Fibroblast of peridontal ligament (primary cell): ENCODE measurements around the gene PRKCE.

Source experiments
- DNase-seq: peaks from one replicate; pipeline ENCODE4 v3.0.0-alpha.2; 2010; ENCODE audit errors: extremely low read depth

The PRKCE gene

GRCh38 chr2:46073540-46074046, 422.1 kb downstream of the PRKCE start:
- DNase-seq, result peak; percentile 98

- DNase-seq, result no peak
These were observed 423.0 kb downstream of the PRKCE start for GRCh38 chr2:46074501-46074900.

- DNase-seq, result peak; percentile 60
These were observed 424.4 kb downstream of the PRKCE start for GRCh38 chr2:46075848-46076247.

- DNase-seq, result peak; percentile 88
These were observed 424.8 kb downstream of the PRKCE start for GRCh38 chr2:46076251-46076650.

- DNase-seq, result peak; percentile 48
These were observed 425.4 kb downstream of the PRKCE start for GRCh38 chr2:46076875-46077274.

GRCh38 chr2:46077522-46078107, 426.1 kb downstream of the PRKCE start:
- no peak for DNase-seq

- no peak for DNase-seq
These were observed 428.6 kb downstream of the PRKCE start for GRCh38 chr2:46079985-46080560.

GRCh38 chr2:46082531-46083485, 431.3 kb downstream of the PRKCE start:
- DNase-seq, result peak; percentile 100

- DNase-seq, result no peak
These were observed 435.1 kb downstream of the PRKCE start for GRCh38 chr2:46086578-46087070.

- DNase-seq, result no peak
These were observed 436.0 kb downstream of the PRKCE start for GRCh38 chr2:46087492-46087891.

- DNase-seq, result no peak
These were observed 439.5 kb downstream of the PRKCE start for GRCh38 chr2:46091004-46091403.

- no peak for DNase-seq
These were observed 440.6 kb downstream of the PRKCE start for GRCh38 chr2:46091961-46092667.

- no peak for DNase-seq
These were observed 443.2 kb downstream of the PRKCE start for GRCh38 chr2:46094689-46095088.

GRCh38 chr2:46095830-46096229, 444.4 kb downstream of the PRKCE start:
- DNase-seq, result no peak

- no peak for DNase-seq
These were observed 444.8 kb downstream of the PRKCE start for GRCh38 chr2:46096260-46096659.

- DNase-seq, result peak; percentile 100
These were observed 446.4 kb downstream of the PRKCE start for GRCh38 chr2:46097714-46098480.

GRCh38 chr2:46098621-46099062, 447.2 kb downstream of the PRKCE start:
- peak; percentile 91 for DNase-seq

GRCh38 chr2:46101557-46102220, 450.2 kb downstream of the PRKCE start:
- no peak for DNase-seq

GRCh38 chr2:46106690-46107089, 455.2 kb downstream of the PRKCE start:
- no peak for DNase-seq

- no peak for DNase-seq
These were observed 463.5 kb downstream of the PRKCE start for GRCh38 chr2:46114996-46115395.
